Osteoblast (primary cell): ENCODE results near the gene ZNF674. TPM values are rescaled to one million over a fixed set of nuclear protein-coding genes. Genes with fewer than 3 reads are reported as not detected.
"Not testable (repeated sequence)": the region's sequence is repeated elsewhere in the genome, so short reads cannot be mapped to it uniquely, and the experiment has no call there.

ENCODE experiments used
- DNase-seq: peaks from one replicate; pipeline ENCODE4 v3.0.0; 2011; ENCODE audit warnings: low spot score, mixed read lengths; ENCODE audit not compliant: insufficient read length; ENCODE audit errors: missing footprints
- H2AFZ ChIP-seq: 2 replicates; pipeline ENCODE4 v1.6.0; 2011; ENCODE audit warnings: mild to moderate bottlenecking, low read length
- H3K27ac ChIP-seq: 2 replicates; pipeline ENCODE4 v1.5.1; 2011; ENCODE audit warnings: mild to moderate bottlenecking, low read depth, low read length, moderate library complexity
- H3K27me3 ChIP-seq: 2 replicates; pipeline ENCODE4 v1.6.0; 2012; ENCODE audit warnings: mild to moderate bottlenecking, control low read depth, inconsistent platforms, low read length, moderate library complexity; ENCODE audit not compliant: insufficient read depth
- H3K36me3 ChIP-seq: 2 replicates; pipeline ENCODE4 v1.5.1; 2011; ENCODE audit warnings: mild to moderate bottlenecking, low read length, control low read depth, moderate library complexity; ENCODE audit not compliant: insufficient read depth
- H3K4me1 ChIP-seq: 2 replicates; pipeline ENCODE4 v1.5.1; 2011; ENCODE audit warnings: mild to moderate bottlenecking, low read length, control low read depth, moderate library complexity; ENCODE audit not compliant: insufficient read depth
- H3K4me2 ChIP-seq: 2 replicates; pipeline ENCODE4 v1.6.0; 2011; ENCODE audit warnings: mild to moderate bottlenecking, low read length; ENCODE audit not compliant: insufficient read depth
- H3K4me3 ChIP-seq: fragments of 200-600 bp; sonication (generic); 3 replicates; pipeline ENCODE4 v1.5.1; 2012; ENCODE audit warnings: mild to moderate bottlenecking, low read length, inconsistent platforms; ENCODE audit not compliant: insufficient read depth
- H3K79me2 ChIP-seq: 2 replicates; pipeline ENCODE4 v1.6.0; 2012; ENCODE audit warnings: mild to moderate bottlenecking, low read length, control low read depth, inconsistent platforms; ENCODE audit not compliant: insufficient read depth
- H3K9me3 ChIP-seq: 2 replicates; pipeline ENCODE4 v1.5.1; 2011; ENCODE audit warnings: low read depth, low read length, control low read depth
- H4K20me1 ChIP-seq: 2 replicates; pipeline ENCODE4 v1.6.0; 2012; ENCODE audit warnings: mild to moderate bottlenecking, low read length, control low read depth; ENCODE audit not compliant: insufficient read depth
- CTCF ChIP-seq: IDR thresholded peaks from 2 replicates; pipeline ENCODE4 v1.5.1; 2011; ENCODE audit warnings: mild to moderate bottlenecking, low read depth, low read length, moderate library complexity; ENCODE audit errors: extremely low read depth
- total RNA-seq: library from RNA; depleted of rRNA; stranded (reverse); fragments of >200 nt; gene quantifications from 2 replicates; pipeline ENCODE4 v1.2.3, GENCODE V29; 2012

The ZNF674 gene
- total RNA-seq, 1 donor, result 4.7 TPM

- peaks cover 18% of the 10 kb centered on the region for H3K4me1 ChIP-seq
- no peaks in the 10 kb centered on the region for H3K9me3 ChIP-seq
- no peak overlapping the region for H3K4me3 ChIP-seq
- H2AFZ ChIP-seq, result no peak overlapping the region
- H3K79me2 ChIP-seq, result peaks cover 21% of the 10 kb centered on the region
- no peak for TF ChIP-seq CTCF
- no peak overlapping the region for H3K4me2 ChIP-seq
- H3K27ac ChIP-seq, result no peak overlapping the region
- no peak for DNase-seq
- no peaks in the 10 kb centered on the region for H3K36me3 ChIP-seq
- H4K20me1 ChIP-seq, result no peaks in the 10 kb centered on the region
- no peaks in the 10 kb centered on the region for H3K27me3 ChIP-seq
Observed at GRCh38 chrX:46543441-46543840, 1.8 kb downstream of the ZNF674 start.

GRCh38 chrX:46531442-46531841 lies 13.8 kb downstream of the ZNF674 start:
- H3K4me2 ChIP-seq, result no peak overlapping the region
- H4K20me1 ChIP-seq, result no peaks in the 10 kb centered on the region
- TF ChIP-seq CTCF, result no peak
- H3K9me3 ChIP-seq, result no peaks in the 10 kb centered on the region
- no peaks in the 10 kb centered on the region for H3K79me2 ChIP-seq
- no peaks in the 10 kb centered on the region for H3K27me3 ChIP-seq
- no peak overlapping the region for H2AFZ ChIP-seq
- no peaks in the 10 kb centered on the region for H3K36me3 ChIP-seq
- H3K4me3 ChIP-seq, result no peak overlapping the region
- no peaks in the 10 kb centered on the region for H3K4me1 ChIP-seq
- DNase-seq, result no peak
- no peak overlapping the region for H3K27ac ChIP-seq

GRCh38 chrX:46530404-46530908 lies 14.8 kb downstream of the ZNF674 start:
- not testable (repeated sequence) for H3K79me2 ChIP-seq, H3K36me3 ChIP-seq, H3K4me1 ChIP-seq, H3K4me3 ChIP-seq, H3K27me3 ChIP-seq, H3K27ac ChIP-seq, H3K4me2 ChIP-seq, DNase-seq, H3K9me3 ChIP-seq, H2AFZ ChIP-seq, H4K20me1 ChIP-seq

- H3K36me3 ChIP-seq, H3K4me1 ChIP-seq, H3K27me3 ChIP-seq, H3K4me3 ChIP-seq, DNase-seq, H3K79me2 ChIP-seq, H3K4me2 ChIP-seq, H3K27ac ChIP-seq, H3K9me3 ChIP-seq, H2AFZ ChIP-seq, H4K20me1 ChIP-seq: not testable (repeated sequence)
Observed at GRCh38 chrX:46529740-46530403, 15.3 kb downstream of the ZNF674 start.

- not testable (repeated sequence) for H3K4me3 ChIP-seq, H3K27ac ChIP-seq, DNase-seq, H3K4me2 ChIP-seq, H2AFZ ChIP-seq, H3K27me3 ChIP-seq, H3K36me3 ChIP-seq, H3K4me1 ChIP-seq, H3K9me3 ChIP-seq, H3K79me2 ChIP-seq, H4K20me1 ChIP-seq
Observed at GRCh38 chrX:46528640-46529039, 16.6 kb downstream of the ZNF674 start.
